HUES48 (cell line): ENCODE data around the gene AGRN.
"Not testable (repeated sequence)": the region's sequence is repeated elsewhere in the genome, so short reads cannot be mapped to it uniquely, and the experiment has no call there.

Experiments
- H3K27ac ChIP-seq: one replicate; pipeline ENCODE4 v1.7.0; 2013; ENCODE audit warnings: low read depth, low read length, inconsistent platforms
- H3K27me3 ChIP-seq: 2 replicates; pipeline ENCODE4 v1.6.1; 2013; ENCODE audit warnings: mild to moderate bottlenecking, low read length; ENCODE audit not compliant: control insufficient read depth, insufficient read depth
- H3K36me3 ChIP-seq: 2 replicates; pipeline ENCODE4 v1.6.1; 2013; ENCODE audit warnings: low read length; ENCODE audit not compliant: control insufficient read depth, insufficient read depth
- H3K4me1 ChIP-seq: 2 replicates; pipeline ENCODE4 v1.6.1; 2013; ENCODE audit warnings: mild to moderate bottlenecking, low read length; ENCODE audit not compliant: control insufficient read depth, insufficient read depth
- H3K4me3 ChIP-seq: 2 replicates; pipeline ENCODE4 v1.5.1; 2013; ENCODE audit warnings: mild to moderate bottlenecking, low read depth, low read length
- H3K9ac ChIP-seq: 2 replicates; pipeline ENCODE4 v1.6.1; 2013; ENCODE audit warnings: mild to moderate bottlenecking, low read depth, low read length, moderate library complexity
- H3K9me3 ChIP-seq: 2 replicates; pipeline ENCODE4 v1.6.1; 2013; ENCODE audit warnings: low read length; ENCODE audit not compliant: control insufficient read depth, insufficient read depth

The AGRN gene

DNA sequence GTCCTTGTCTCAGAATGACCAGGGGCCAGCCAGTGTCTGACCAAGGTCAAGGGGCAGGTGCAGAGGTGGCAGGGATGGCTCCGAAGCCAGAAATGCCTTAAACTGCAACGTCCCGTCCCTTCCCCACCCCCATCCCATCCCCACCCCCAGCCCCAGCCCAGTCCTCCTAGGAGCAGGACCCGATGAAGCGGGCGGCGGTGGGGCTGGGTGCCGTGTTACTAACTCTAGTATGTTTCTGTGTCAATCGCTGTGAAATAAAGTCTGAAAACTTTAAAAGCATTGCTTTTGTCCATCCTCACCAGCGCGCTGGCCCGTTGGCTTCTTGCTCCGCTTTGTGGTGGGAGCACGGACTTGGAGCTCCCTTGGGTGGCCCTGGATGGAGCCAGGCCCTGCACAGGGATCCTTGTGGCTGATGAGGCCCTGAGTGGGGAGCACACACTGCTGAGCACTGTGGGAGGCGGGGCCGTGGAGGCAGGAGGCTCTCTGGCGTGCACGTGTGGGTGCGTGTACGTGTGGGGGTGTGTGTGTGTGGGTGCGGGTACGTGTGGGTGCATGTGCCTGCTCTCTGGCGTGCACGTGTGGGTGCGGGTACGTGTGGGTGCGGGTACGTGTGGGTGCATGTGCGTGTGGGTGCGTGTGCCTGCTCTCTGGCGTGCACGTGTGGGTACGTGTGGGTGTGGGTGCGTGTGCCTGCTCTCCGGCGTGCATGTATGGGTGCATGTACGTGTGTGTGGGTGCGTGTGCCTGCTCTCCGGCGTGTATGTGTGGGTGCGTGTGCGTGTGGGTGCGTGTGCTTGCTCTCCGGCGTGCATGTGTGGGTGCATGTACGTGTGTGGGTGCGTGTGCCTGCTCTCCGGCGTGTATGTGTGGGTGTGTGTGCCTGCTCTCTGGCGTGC lies 36.2 kb downstream of the AGRN start:
- H3K27ac ChIP-seq, result no peak overlapping the region
- H3K4me3 ChIP-seq, result no peak overlapping the region
- H3K9me3 ChIP-seq, result no peaks in the 10 kb centered on the region
- peaks cover 35% of the 10 kb centered on the region for H3K36me3 ChIP-seq
- H3K9ac ChIP-seq, result no peak overlapping the region
- H3K4me1 ChIP-seq, result no peaks in the 10 kb centered on the region; the same call in 1 of the 2 replicates
- H3K27me3 ChIP-seq, result peaks cover 29% of the 10 kb centered on the region

DNA sequence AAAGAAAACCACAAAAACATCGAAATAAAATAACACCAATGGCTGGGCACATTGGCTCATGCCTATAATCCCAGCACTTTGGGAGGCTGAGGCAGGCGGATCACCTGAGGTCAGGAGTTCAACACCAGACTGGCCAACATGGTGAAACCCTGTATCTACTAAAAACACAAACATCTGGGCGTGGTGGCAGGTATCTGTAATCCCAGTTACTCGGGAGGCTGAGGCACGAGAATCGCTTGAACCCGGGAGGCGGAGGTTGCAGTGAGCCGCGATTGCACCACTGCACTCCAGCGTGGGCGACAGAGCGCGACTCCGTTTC lies 37.8 kb downstream of the AGRN start:
- H3K9ac ChIP-seq, H3K4me1 ChIP-seq, H3K9me3 ChIP-seq, H3K27ac ChIP-seq, H3K4me3 ChIP-seq: not testable (repeated sequence)
- Histone ChIP-seq H3K27me3 (peaks cover 43% of the 10 kb centered on the region), H3K36me3 (peaks cover 20% of the 10 kb centered on the region)

DNA sequence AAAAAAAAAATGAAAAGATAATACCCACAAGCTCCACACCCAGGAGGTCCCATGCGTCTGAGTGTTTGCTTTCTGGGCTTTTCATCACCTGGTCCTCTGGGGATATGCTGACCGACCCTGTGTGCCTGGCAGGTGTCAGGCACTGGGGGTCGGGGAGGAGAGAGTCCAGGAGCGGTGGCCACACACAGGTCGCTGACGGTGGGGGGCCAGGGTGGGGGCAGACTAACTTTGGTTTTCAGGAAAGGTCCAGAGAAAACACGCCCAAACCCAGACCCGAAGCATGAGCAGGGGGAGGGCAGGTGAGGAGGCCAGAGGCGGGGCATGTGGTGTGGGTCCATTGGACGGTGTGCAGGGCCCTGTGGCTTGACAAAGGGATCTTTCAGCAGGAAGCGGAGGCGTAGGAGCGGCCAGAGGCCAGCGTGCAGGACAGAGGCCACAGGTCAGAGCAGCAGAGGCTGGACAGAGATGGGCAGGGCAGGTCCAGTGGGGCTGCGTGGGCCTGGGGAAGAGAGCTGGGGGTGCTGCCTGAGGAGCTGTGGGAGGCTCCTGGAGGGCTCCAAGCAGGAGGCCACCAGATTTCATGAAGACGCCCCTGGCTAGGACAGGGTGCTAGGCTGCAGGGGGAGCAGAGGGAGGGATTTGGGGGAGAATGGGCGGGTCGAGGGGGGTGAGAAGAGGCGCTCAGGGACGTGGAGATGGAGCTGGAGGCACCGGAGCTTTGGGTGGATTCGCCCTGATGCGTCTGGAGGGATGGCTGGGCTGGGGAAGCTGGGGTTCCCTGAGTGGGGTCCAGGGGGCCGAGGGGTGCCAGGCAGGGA lies 38.4 kb downstream of the AGRN start:
- Histone ChIP-seq H3K36me3 (peaks cover 16% of the 10 kb centered on the region), H3K27ac (no peak overlapping the region), H3K4me1 (no peaks in the 10 kb centered on the region; the same call in 1 of the 2 replicates), H3K9me3 (no peaks in the 10 kb centered on the region), H3K27me3 (peaks cover 49% of the 10 kb centered on the region), H3K9ac (no peak overlapping the region), H3K4me3 (peak overlapping the region; percentile 70)

DNA sequence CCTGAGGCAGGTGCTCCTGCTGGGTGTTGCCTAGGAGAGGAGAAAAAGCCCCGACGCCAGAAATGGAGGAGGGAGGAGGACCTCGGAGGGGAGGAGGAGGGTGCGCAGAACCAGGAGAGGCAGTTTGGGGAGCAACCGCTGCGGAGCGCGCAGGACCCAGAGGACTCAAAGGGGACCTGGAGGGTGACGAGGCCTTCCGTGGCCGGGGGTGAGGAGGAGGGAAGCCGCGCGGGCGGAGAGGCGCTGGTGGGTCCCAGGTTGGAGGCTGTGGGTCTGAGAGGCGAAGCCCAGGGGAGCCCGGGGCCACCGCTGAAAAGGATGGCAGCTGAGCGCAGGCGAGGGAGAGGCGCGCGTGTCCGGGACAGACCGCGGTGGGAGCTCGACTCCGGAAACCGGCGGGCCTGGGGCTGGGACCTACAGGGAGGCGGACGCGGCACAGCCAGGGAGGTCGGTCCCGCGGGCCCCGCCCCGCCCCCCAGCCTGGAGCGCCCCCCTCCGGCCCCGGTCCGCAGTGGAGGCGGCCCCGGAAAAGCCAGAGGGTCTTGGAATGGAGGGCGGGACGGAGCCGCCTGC lies 39.1 kb downstream of the AGRN start:
- peaks cover 2% of the 10 kb centered on the region for H3K4me1 ChIP-seq
- no peak overlapping the region for H3K9ac ChIP-seq
- no peaks in the 10 kb centered on the region for H3K9me3 ChIP-seq
- peak overlapping the region; percentile 70 for H3K4me3 ChIP-seq
- no peak overlapping the region for H3K27ac ChIP-seq
- H3K27me3 ChIP-seq, result peaks cover 54% of the 10 kb centered on the region
- H3K36me3 ChIP-seq, result peaks cover 9% of the 10 kb centered on the region; the same call in 1 of the 2 replicates

DNA sequence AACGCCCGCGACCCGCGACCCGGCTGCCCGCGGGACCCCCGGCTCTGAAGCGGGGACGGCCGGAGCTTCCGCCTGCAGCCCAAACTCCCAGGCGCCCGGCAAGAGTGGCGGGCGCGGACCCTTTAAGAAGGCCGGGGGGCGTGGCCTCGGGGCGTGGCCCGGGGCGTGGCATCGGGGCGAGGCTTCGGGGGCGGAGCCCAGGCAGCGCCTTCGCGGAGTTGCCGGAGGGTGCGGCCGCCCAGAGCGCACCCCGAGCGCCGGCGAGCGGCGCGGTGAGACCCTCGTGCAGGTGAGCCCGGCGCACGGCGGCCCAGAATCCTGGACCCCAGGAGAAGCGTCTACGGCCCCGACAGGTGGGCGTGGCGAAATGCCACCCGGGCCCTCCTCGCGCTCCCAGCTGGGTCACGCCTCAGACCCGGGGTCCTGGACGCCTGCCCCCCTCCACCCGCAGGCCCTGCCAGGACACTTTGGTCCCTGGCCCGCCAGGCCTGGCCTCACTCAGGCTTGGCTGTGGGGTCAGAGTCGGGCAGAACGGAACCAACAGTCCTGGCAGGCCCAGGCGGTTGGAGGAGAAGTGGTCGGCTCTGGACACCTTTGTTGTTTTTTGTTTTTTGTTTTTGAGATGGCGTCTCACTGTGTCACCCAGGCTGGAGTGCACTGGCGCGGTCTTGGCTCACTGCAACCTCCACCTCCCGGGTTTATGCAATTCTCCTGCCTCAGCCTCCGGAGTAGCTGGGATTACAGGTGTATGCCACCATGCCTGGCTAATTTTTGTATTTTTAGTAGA lies 39.8 kb downstream of the AGRN start:
- Histone ChIP-seq H3K9me3 (no peaks in the 10 kb centered on the region), H3K9ac (no peak overlapping the region), H3K4me3 (peak overlapping the region; percentile 70)

DNA sequence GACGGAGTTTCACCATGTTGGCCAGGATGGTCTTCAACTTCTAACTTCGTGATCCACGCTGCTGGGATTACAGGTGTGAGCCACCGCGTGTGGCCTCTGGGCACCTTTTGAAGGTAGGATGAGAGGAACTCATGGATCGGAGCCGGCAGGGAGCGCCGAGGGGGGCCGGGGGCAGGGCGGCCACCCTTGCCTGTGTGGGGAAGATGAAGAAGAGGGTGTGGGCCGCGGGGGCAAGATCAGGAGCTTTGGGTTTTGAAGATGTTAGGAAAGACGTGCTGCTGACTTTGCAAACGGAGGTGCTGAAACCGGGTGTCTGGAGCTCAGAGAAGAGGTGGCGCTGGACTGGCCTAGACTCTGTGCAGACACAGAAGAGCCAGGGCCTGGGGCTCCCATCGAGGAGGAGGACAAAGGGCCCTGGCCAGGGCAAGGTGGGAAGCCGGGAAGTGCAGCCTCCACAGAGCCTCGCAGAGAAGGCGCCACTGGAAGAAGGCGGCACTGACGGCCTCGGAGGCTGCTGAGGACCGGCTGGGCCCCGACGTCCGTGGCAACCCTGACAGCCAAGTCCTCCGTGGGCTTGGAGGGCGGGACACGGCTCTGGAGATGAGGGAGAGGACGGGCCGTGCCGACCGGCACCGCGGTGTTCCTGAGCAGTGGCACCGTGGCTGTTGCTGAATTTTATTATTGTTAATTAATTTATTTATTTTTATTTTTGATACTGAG lies 40.5 kb downstream of the AGRN start:
- Histone ChIP-seq H3K4me1 (peaks cover 5% of the 10 kb centered on the region), H3K27me3 (peaks cover 60% of the 10 kb centered on the region), H3K36me3 (no peaks in the 10 kb centered on the region)

More for the DNA sequence above, 39.8 kb downstream of the AGRN start:
- Histone ChIP-seq H3K27ac (no peak overlapping the region), H3K36me3 (peaks cover 3% of the 10 kb centered on the region; the same call in 1 of the 2 replicates), H3K4me1 (peaks cover 5% of the 10 kb centered on the region), H3K27me3 (peaks cover 60% of the 10 kb centered on the region)

DNA sequence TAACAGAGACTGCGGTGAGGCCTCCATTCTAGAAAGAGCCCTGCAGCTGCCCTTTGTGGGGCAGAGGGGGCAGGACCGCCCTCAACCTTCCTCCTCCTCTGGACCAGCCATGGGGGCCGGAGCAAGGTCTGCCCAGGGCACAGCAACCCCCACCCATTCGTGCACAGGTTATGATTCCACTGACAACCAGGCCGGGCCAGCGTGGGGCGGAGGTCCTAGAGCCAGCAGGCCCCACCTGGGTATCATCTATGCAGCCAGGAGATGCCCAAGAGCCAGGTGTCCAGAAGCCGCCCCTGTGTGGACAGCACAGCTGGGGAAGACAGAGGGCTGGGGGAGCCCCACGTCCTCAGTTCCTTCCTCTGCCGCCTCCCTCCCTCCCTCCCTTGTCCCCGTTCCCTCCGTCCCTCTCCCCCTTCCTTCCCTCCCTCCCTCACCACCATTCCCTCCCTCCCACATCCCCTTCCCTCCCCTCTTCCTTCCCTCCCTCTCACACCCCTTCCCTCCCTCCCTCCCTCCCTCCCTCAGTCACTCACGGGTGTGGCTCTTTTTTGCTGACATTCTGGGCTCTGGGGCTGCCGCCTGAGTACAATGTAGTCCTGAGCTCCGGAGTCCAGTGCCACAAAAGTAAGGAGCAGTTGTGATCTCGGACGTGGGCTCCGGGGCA lies 41.9 kb downstream of the AGRN start:
- H3K9me3 ChIP-seq, result no peaks in the 10 kb centered on the region
- no peak overlapping the region for H3K27ac ChIP-seq
- peaks cover 60% of the 10 kb centered on the region for H3K27me3 ChIP-seq
- H3K9ac ChIP-seq, result no peak overlapping the region
- no peak overlapping the region for H3K4me3 ChIP-seq
- H3K4me1 ChIP-seq, result peaks cover 5% of the 10 kb centered on the region
- H3K36me3 ChIP-seq, result no peaks in the 10 kb centered on the region

More for the DNA sequence above, 40.5 kb downstream of the AGRN start:
- Histone ChIP-seq H3K27ac (no peak overlapping the region), H3K9ac (no peak overlapping the region), H3K9me3 (no peaks in the 10 kb centered on the region), H3K4me3 (no peak overlapping the region)

DNA sequence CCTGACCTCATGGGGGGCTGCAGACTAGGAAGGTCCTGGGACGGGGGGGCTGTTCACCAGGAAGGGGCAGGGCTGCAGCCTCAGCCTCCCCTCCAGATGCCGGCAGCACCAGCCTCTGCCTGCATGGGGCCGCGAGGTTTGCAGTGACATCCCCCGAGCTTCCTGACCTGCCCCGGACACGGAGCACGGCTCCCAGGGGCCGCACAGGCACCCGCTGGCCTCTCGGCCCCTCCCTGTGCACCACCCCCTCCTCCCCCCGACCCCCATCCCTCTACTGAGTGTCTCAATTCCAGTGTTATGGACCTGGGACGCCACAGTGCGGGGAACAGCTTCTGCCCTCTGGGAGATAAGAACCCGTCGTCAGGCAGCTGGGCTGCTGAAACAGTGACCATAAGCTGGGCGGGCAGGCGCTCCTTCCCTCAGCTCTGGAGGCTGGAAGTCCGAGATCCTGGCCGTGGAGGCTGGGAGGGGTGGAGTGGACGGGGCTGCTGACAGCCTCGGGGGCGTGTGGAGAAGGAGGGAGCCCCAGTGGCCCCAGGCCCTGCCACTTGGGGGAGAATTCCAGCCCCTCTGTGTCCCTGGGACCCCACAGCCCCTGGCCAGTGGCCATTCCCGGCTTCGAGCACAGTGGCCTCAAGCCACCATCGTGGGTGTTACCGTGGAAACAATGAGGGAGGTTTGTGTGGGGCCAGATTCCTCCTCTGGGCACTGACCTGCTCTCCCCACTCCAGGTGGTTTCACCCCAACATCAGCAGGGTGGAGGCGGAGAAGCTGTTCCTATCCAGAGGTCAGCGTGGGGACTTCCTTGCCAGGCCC lies 42.6 kb downstream of the AGRN start:
- Histone ChIP-seq H3K27me3 (peaks cover 63% of the 10 kb centered on the region), H3K4me1 (peaks cover 5% of the 10 kb centered on the region), H3K36me3 (no peaks in the 10 kb centered on the region), H3K27ac (no peak overlapping the region), H3K4me3 (no peak overlapping the region), H3K9ac (no peak overlapping the region), H3K9me3 (no peaks in the 10 kb centered on the region)

DNA sequence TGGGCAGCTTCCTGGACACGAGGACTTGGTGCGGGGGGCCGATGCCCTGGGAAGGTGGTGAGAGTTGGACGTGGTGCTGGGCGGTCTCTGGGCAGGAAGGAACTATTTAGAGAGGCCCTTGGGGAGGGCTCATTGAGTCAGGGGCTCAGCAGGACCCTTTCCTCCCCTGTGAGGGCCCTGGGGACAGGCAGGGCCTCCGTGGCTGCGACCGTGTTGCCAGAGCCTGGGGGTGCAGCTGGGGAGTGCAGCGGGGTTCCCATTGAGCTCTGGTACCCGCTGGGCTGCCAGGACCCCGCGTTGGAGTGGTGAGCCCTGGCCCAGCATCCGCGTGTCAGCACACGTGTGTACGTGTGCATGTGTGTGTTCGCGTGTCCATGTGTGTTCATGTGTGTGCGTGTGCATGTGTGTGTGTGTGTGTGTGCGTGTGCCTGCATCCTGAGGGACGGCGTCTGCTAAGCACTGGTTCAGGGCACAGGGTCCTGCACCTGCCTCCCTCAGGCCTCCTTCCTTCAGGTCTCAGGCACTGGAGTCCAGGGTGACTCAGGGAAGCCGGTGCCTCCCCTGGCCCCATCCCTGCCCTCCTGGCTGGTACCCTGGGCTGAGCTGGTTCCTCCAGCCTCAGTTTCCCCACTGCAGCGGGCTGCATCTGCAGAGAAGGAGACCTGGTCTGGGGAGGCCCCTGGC lies 43.5 kb downstream of the AGRN start:
- Histone ChIP-seq H3K27ac (peak overlapping the region; percentile 87), H3K9ac (no peak overlapping the region), H3K4me3 (no peak overlapping the region), H3K4me1 (peaks cover 5% of the 10 kb centered on the region), H3K9me3 (no peaks in the 10 kb centered on the region), H3K27me3 (peaks cover 66% of the 10 kb centered on the region), H3K36me3 (no peaks in the 10 kb centered on the region)
